Measurements from ENCODE around the gene HSBP1L1. TPM values are rescaled to one million over a fixed set of nuclear protein-coding genes. Genes with fewer than 3 reads are reported as not detected.
A peak's percentile ranks its signal among the peaks of the same experiment; 100 is the strongest.

HSBP1L1 gene
- total RNA-seq, 6 experiments from 2014 or later = 16.8 to 35.1 (median 23.7) TPM

DNA sequence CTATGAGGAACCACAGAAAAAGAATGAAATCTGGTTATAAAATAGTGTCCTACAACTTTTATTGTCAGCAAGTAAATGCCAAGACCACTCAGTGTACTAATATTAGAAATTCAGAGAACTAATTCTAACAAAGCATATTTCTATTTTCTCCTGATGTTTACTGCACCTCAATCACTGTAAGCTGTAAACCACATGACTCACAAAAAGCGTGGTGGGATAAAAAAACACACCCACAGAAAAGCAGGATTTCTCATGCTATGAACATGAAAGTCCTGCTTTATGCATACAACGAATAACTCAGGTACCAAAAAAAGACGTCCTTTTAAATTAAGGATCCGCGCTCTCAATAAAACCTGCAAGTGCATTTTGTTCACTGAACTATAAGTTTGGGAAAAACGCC, 23.1 kb downstream of the HSBP1L1 start:
- peaks cover 0 to 21% (median 8%) of the 10 kb centered on the region in 4 donors for H3K4me1 ChIP-seq
- ATAC-seq = no peak
- peaks cover 0 to 5% (median 0%) of the 10 kb centered on the region in 4 donors for H3K36me3 ChIP-seq
- no peak for DNase-seq
- H3K9me3 ChIP-seq = no peaks in the 10 kb centered on the region
- peak overlapping the region; percentile 85 to 97 (median 95) for H3K27ac ChIP-seq
- WGBS (ENCODE audit: insufficient coverage, low coverage, low lambda C conversion rate, missing lambda C conversion rate) = 0% methylated on average over 6 of the region's 6 CpGs
- intact Hi-C loops (cut with DNase I) = loop anchor here in 1 of 2 donors (10.0 kb wide), 1 partner anchor 47 kb away; the partner anchor contains the start of gene RBFA
- H3K4me3 ChIP-seq = peak overlapping the region; percentile 60 to 99 (median 93)
- no peaks in the 10 kb centered on the region for H3K27me3 ChIP-seq
- TF ChIP-seq, protein P1, sequence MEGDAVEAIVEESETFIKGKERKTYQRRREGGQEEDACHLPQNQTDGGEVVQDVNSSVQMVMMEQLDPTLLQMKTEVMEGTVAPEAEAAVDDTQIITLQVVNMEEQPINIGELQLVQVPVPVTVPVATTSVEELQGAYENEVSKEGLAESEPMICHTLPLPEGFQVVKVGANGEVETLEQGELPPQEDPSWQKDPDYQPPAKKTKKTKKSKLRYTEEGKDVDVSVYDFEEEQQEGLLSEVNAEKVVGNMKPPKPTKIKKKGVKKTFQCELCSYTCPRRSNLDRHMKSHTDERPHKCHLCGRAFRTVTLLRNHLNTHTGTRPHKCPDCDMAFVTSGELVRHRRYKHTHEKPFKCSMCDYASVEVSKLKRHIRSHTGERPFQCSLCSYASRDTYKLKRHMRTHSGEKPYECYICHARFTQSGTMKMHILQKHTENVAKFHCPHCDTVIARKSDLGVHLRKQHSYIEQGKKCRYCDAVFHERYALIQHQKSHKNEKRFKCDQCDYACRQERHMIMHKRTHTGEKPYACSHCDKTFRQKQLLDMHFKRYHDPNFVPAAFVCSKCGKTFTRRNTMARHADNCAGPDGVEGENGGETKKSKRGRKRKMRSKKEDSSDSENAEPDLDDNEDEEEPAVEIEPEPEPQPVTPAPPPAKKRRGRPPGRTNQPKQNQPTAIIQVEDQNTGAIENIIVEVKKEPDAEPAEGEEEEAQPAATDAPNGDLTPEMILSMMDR (IDR thresholded peaks at IDR 0.05) = no peak
- TF ChIP-seq POLR2A (IDR thresholded peaks at IDR 0.05) = no peak

DNA sequence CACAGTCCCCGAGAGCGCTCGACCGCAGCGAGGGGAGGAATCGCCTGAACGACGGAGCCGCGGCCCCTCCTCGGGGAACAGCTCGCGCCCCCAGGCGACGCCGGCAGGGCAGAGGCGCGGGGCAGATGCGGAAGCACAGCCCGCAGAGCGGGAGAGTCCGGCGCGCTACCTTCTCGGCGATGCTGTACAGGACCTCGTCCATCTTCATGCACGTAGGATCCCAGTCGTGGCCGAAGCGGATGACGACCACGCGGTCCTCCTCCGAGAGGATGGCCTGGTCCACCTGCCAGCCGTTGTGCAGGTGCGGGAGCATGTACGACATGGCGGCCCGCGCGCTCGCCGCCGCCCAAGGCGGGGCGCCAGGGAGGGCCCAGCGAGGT, 23.6 kb downstream of the HSBP1L1 start:
- 0% methylated on average over 2 of the region's 48 CpGs for WGBS (ENCODE audit: insufficient coverage, low coverage, low lambda C conversion rate, missing lambda C conversion rate)
- no peak for TF ChIP-seq POLR2A (IDR thresholded peaks at IDR 0.05)
- TF ChIP-seq, protein P1 (IDR thresholded peaks at IDR 0.05) = peak; percentile 10 to 42 (median 25)
- H3K4me1 ChIP-seq = peaks cover 0 to 21% (median 8%) of the 10 kb centered on the region in 4 donors
- peak overlapping the region; percentile 60 to 99 (median 93) for H3K4me3 ChIP-seq
- ATAC-seq (peak; percentile 68 to 80 (median 74)), DNase-seq (peak; percentile 67 to 76 (median 71))
- H3K27ac ChIP-seq = peak overlapping the region; percentile 85 to 97 (median 95)
- H3K9me3 ChIP-seq = no peaks in the 10 kb centered on the region
- H3K27me3 ChIP-seq = no peaks in the 10 kb centered on the region
- H3K36me3 ChIP-seq = peaks cover 0 to 5% (median 0%) of the 10 kb centered on the region in 4 donors
- intact Hi-C loops (cut with DNase I) = loop anchor here in 1 of 2 donors (10.0 kb wide), 1 partner anchor 47 kb away; the partner anchor contains the start of gene RBFA

DNA sequence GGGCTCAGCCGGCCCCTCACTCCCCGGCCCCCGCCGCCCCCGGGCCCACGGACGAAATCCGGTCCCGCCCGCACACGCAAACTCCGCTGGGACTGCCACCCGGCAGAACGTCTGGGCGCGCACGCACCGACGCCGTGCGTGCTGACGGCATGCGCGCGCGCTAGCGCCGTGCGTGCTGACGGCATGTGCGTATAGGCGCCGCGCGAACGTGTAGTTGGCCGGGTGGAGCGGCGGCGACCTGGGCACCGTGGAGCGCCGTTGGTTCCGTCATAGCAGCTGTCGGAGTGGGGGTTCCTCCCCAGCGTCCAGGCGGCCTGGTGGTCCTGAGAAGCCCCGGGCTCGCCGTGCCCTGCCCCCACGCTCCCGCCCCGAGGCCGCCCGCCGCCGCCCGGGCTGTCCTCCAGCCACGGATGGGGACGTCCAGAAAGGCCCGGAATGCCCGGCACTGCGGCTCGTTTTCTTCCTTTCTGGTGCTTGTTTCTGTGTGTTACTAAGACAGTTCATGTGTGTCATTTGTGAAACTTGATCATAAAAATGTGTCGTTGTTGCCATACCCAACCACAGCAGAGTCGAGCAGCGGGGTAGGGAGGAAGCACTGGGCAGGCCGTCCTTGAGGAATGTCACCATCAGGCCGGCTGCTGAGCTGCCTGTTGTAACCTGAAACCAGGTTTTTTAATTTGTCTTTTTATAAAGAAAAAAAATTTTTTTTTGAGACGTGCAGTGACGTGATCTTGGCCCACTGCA, 24.2 kb downstream of the HSBP1L1 start, which contains the start of gene TXNL4A:
TXNL4A (minus strand) TSS at position 113 of the 744 bp plus-strand sequence. CDS start 171 bp downstream, outside the sequence.
- intact Hi-C loops (cut with DNase I) = loop anchor here in 1 of 2 donors (10.0 kb wide), 1 partner anchor 46 kb away; the partner anchor contains the start of gene RBFA
- WGBS (ENCODE audit: insufficient coverage, low coverage, low lambda C conversion rate, missing lambda C conversion rate) = under 1% methylated on average over 17 of the region's 71 CpGs
- H3K27me3 ChIP-seq = no peaks in the 10 kb centered on the region
- peak; percentile 87 for TF ChIP-seq POLR2A (IDR thresholded peaks at IDR 0.05)
- TF ChIP-seq, protein P1 (IDR thresholded peaks at IDR 0.05) = no peak
- ATAC-seq (peak; percentile 93 to 99 (median 98)), DNase-seq (peak; percentile 88 to 90 (median 89))
- H3K4me3 ChIP-seq = peak within 1 kb of the TSS; percentile 60 to 99 (median 93)
- peak within 1 kb of the TSS; percentile 85 to 97 (median 95) for H3K27ac ChIP-seq
- H3K9me3 ChIP-seq = no peaks in the 10 kb centered on the region
- H3K4me1 ChIP-seq = peaks cover 0 to 21% (median 7%) of the 10 kb centered on the region in 4 donors
- H3K36me3 ChIP-seq = peaks cover 0 to 5% (median 0%) of the 10 kb centered on the region in 4 donors

DNA sequence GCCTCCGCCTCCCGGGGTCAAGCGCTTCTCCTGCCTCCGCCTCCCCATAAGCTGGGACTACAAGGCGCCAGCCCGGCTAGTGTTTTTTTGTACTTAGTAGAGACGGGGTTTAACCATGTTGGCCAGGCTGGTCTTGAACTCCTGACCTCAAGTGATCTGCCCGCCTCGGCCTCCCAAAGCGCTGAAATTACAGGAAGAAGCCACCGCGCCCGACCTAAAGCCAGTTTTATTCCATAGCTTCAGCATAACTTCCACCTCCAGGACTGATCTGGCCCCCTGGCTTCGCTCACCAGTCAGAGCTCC, 24.7 kb downstream of the HSBP1L1 start:
- peak overlapping the region; percentile 60 to 99 (median 93) for H3K4me3 ChIP-seq
- DNase-seq (no peak), ATAC-seq (peak in 1 of 4 donors; percentile 13)
- peaks cover 0 to 5% (median 0%) of the 10 kb centered on the region in 4 donors for H3K36me3 ChIP-seq
- no peaks in the 10 kb centered on the region for H3K9me3 ChIP-seq
- intact Hi-C loops (cut with DNase I) = loop anchor here in 1 of 2 donors (10.0 kb wide), 1 partner anchor 46 kb away; the partner anchor contains the start of gene RBFA
- H3K4me1 ChIP-seq = peaks cover 0 to 21% (median 6%) of the 10 kb centered on the region in 4 donors
- TF ChIP-seq POLR2A (IDR thresholded peaks at IDR 0.05) = no peak
- TF ChIP-seq, protein P1 (IDR thresholded peaks at IDR 0.05) = no peak
- no peaks in the 10 kb centered on the region for H3K27me3 ChIP-seq
- peak overlapping the region in 2 of 3 donors; percentile 95 to 97 for H3K27ac ChIP-seq
- WGBS (ENCODE audit: insufficient coverage, low coverage, low lambda C conversion rate, missing lambda C conversion rate) = 51% methylated on average over 8 of the region's 14 CpGs

Data from right lobe of liver (tissue), 6 donors.